Measurements from ENCODE around the gene R3HDM2. TPM values are rescaled to one million over a fixed set of nuclear protein-coding genes. Genes with fewer than 3 reads are reported as not detected.
"Not testable (repeated sequence)": the region's sequence is repeated elsewhere in the genome, so short reads cannot be mapped to it uniquely, and the experiment has no call there.

The R3HDM2 gene
- total and polyA plus RNA-seq, 4 experiments from 2014 or later: 3.9 to 132 (median 71.5) TPM

DNA sequence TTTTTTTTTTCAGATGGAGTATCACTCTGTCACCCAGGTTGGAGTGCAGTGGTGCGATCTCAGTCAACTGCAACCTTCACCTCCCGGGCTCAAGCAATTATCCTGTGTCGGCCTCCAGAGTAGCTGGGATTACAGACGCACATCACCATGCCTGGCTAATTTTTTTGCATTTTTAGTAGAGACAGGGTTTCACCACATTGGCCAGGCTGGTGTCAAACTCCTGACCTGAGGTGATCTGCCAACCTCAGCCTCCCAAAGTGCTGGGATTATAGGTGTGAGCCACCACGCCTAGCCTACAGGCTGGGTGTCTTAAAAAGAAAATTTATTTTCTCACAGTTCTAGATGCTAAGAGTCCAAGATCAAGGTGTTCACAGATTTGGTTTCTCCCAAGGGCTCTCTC is 66.7 kb downstream of the R3HDM2 start:
- H3K4me3 ChIP-seq (ENCODE audit: low read length in 2 of 2); DNase-seq; CTCF ChIA-PET (ENCODE audit: partially characterized antibody); H3K4me3 Mint-ChIP-seq; H3K27me3 ChIP-seq (ENCODE audit: insufficient read depth, low read length); H3K27ac Mint-ChIP-seq; H3K36me3 ChIP-seq (ENCODE audit: insufficient read depth, low read length); intact Hi-C loops (cut with micrococcal nuclease); H3K27me3 Mint-ChIP-seq; H3K9me3 ChIP-seq (ENCODE audit: control insufficient read depth in 1 of 2, low read length in 2 of 2); H3K4me1 Mint-ChIP-seq; H3K4me1 ChIP-seq (ENCODE audit: insufficient read depth, low read length); H3K27ac ChIP-seq (ENCODE audit: low read depth, low read length): not testable (repeated sequence)
- peaks cover 0 to 13% (median 5%) of the 10 kb centered on the region in 8 donors for H3K9me3 Mint-ChIP-seq
- H3K36me3 Mint-ChIP-seq: peaks cover 26 to 30% of the 10 kb centered on the region in 2 donors
- POLR2A ChIA-PET (ENCODE audit: partially characterized antibody): interaction anchor here (0.7 kb wide), 1 partner anchor 275 kb away, joined by 4 read pairs; no protein-coding TSS in a partner anchor

DNA sequence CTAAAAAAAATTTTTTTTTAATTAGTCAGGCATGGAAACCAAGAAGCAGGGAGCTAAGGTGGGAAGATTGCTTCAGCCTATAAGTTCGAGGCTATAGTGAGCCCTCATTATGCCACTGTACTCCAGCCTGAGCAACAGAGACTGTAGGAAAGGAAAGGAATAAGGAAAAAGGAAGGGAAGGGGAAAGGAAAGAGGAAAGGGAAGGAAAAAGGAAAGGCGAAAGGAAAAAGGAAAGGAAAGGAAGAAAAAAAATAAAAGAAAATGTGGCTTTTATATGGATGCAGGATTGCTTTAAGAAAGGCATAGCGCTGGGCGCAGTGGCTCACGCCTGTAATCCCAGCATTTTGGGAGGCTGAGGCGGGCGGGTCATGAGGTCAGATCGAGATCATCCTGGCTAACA is 70.4 kb downstream of the R3HDM2 start:
- Histone ChIP-seq H3K4me1 (ENCODE audit: insufficient read depth, low read length) (no peaks in the 10 kb centered on the region), H3K27ac (ENCODE audit: low read depth, low read length) (no peak overlapping the region), H3K27me3 (ENCODE audit: insufficient read depth, low read length) (no peaks in the 10 kb centered on the region), H3K9me3 (ENCODE audit: control insufficient read depth in 1 of 2, low read length in 2 of 2) (no peaks in the 10 kb centered on the region), H3K36me3 (ENCODE audit: insufficient read depth, low read length) (no peaks in the 10 kb centered on the region), H3K4me3 (ENCODE audit: low read length in 2 of 2) (no peak overlapping the region)
- Mint-ChIP-seq H3K4me1 (peaks cover 0 to 8% (median 1%) of the 10 kb centered on the region in 4 donors), H3K4me3 (no peak overlapping the region), H3K27ac (peak overlapping the region in 1 of 7 donors; percentile 46), H3K36me3 (peaks cover 0 to 20% of the 10 kb centered on the region in 2 donors), H3K27me3 (no peaks in the 10 kb centered on the region), H3K9me3 (no peaks in the 10 kb centered on the region)
- intact Hi-C loops (cut with micrococcal nuclease): no loop called here
- ChIA-PET CTCF (ENCODE audit: partially characterized antibody) (interaction anchor here (1.3 kb wide), 1 partner anchor 723 kb away, joined by 3 read pairs; no protein-coding TSS in a partner anchor), POLR2A (ENCODE audit: partially characterized antibody) (no interaction called here)
- no peak for DNase-seq

DNA sequence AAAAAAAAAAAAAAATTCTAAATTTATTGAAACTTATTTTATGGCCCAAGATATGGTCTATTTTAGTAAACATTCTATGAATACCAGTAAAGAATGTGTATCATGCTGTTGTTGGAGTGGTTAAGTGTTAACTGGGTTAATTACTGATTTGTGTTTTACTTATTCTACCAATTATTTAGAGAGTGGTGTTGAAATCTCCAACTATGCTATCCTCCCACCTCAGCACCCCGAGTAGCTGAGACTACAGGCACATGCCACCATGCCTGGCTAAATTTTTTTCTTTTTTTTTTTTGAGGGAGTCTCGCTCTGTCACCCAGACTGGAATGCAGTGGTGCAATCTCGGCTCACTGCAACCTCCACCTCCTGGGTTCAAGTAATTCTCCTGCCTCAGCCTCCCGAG is 72.2 kb downstream of the R3HDM2 start:
- Mint-ChIP-seq H3K27ac (no peak overlapping the region), H3K4me3 (no peak overlapping the region), H3K36me3 (peaks cover 3 to 20% of the 10 kb centered on the region in 2 donors), H3K4me1 (peaks cover 0 to 10% (median 2%) of the 10 kb centered on the region in 4 donors), H3K9me3 (no peaks in the 10 kb centered on the region), H3K27me3 (no peaks in the 10 kb centered on the region)
- H3K4me1 ChIP-seq (ENCODE audit: insufficient read depth, low read length): no peaks in the 10 kb centered on the region
- POLR2A ChIA-PET (ENCODE audit: partially characterized antibody): interaction anchor here (0.7 kb wide), 1 partner anchor 21 kb away, joined by 3 read pairs; no protein-coding TSS in a partner anchor
- H3K36me3 ChIP-seq (ENCODE audit: insufficient read depth, low read length): no peaks in the 10 kb centered on the region
- no peaks in the 10 kb centered on the region for H3K9me3 ChIP-seq (ENCODE audit: control insufficient read depth in 1 of 2, low read length in 2 of 2)
- H3K4me3 ChIP-seq (ENCODE audit: low read length in 2 of 2): no peak overlapping the region
- intact Hi-C loops (cut with micrococcal nuclease): no loop called here
- no peak for DNase-seq
- no peak overlapping the region for H3K27ac ChIP-seq (ENCODE audit: low read depth, low read length)
- CTCF ChIA-PET (ENCODE audit: partially characterized antibody): no interaction called here
- H3K27me3 ChIP-seq (ENCODE audit: insufficient read depth, low read length): no peaks in the 10 kb centered on the region

DNA sequence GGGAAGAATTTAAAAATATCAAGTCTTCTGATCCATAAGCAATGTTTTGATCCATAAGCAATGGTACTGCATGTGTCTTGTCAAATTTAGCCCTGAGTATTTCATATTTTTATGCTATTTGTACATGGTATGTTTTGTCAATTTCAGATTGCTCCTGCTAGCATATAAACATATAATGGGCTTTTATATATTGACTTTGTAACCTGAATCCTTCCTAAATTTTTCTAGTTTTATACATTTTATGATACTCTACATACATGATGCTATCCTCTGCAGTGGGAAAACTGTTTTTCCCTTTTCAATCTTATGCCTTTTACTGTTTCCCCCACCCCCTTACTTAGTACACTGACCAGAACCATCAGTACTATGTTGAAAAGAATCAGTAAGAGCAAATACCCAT is 75.1 kb downstream of the R3HDM2 start:
- Mint-ChIP-seq H3K27ac (peak overlapping the region in 1 of 7 donors; percentile 30), H3K36me3 (peaks cover 13 to 23% of the 10 kb centered on the region in 2 donors), H3K9me3 (no peaks in the 10 kb centered on the region), H3K4me3 (no peak overlapping the region), H3K4me1 (peaks cover 0 to 5% (median under 1%) of the 10 kb centered on the region in 4 donors), H3K27me3 (no peaks in the 10 kb centered on the region)
- no peaks in the 10 kb centered on the region for H3K4me1 ChIP-seq (ENCODE audit: insufficient read depth, low read length)
- H3K27me3 ChIP-seq (ENCODE audit: insufficient read depth, low read length): no peaks in the 10 kb centered on the region
- no peak for DNase-seq
- POLR2A ChIA-PET (ENCODE audit: partially characterized antibody): interaction anchor here (0.6 kb wide), 1 partner anchor 23 kb away, joined by 3 read pairs; no protein-coding TSS in a partner anchor
- no peaks in the 10 kb centered on the region for H3K9me3 ChIP-seq (ENCODE audit: control insufficient read depth in 1 of 2, low read length in 2 of 2)
- no peak overlapping the region for H3K27ac ChIP-seq (ENCODE audit: low read depth, low read length)
- H3K4me3 ChIP-seq (ENCODE audit: low read length in 2 of 2): no peak overlapping the region
- H3K36me3 ChIP-seq (ENCODE audit: insufficient read depth, low read length): no peaks in the 10 kb centered on the region
- intact Hi-C loops (cut with micrococcal nuclease): no loop called here
- CTCF ChIA-PET (ENCODE audit: partially characterized antibody): no interaction called here

DNA sequence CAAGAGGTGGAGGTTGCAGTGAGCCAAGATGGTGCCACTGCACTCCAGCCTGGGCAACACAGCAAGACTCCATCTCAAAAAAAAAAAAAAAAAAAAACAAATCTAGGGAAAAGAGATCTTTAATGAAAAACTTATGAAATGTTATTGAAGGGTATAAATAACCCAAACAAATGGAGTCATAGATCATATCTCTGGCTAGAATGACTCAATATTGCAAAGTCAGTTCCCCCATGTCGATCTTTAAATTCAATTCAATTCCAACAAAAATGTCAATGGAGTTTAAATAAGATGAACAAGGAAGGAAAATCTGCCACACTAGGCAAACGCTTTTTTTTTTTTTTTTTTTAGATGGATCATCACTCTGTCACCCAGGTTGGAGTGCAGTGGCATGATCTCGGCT is 78.7 kb downstream of the R3HDM2 start:
- Histone ChIP-seq H3K27me3 (ENCODE audit: insufficient read depth, low read length) (no peaks in the 10 kb centered on the region), H3K4me3 (ENCODE audit: low read length in 2 of 2) (no peak overlapping the region), H3K36me3 (ENCODE audit: insufficient read depth, low read length) (no peaks in the 10 kb centered on the region), H3K27ac (ENCODE audit: low read depth, low read length) (no peak overlapping the region), H3K9me3 (ENCODE audit: control insufficient read depth in 1 of 2, low read length in 2 of 2) (no peaks in the 10 kb centered on the region), H3K4me1 (ENCODE audit: insufficient read depth, low read length) (no peaks in the 10 kb centered on the region)
- intact Hi-C loops (cut with micrococcal nuclease): no loop called here
- peaks cover 21 to 25% of the 10 kb centered on the region in 2 donors for H3K36me3 Mint-ChIP-seq
- H3K27me3 Mint-ChIP-seq: no peaks in the 10 kb centered on the region
- POLR2A ChIA-PET (ENCODE audit: partially characterized antibody): no interaction called here
- H3K4me3 Mint-ChIP-seq: no peak overlapping the region
- CTCF ChIA-PET (ENCODE audit: partially characterized antibody): interaction anchor here (1.1 to 1.2 kb wide), 3 partner anchors 9 to 230 kb away, joined by 3 to 4 read pairs (median 4); no protein-coding TSS in a partner anchor
- DNase-seq: no peak
- peaks cover 0 to 3% (median under 1%) of the 10 kb centered on the region in 4 donors for H3K4me1 Mint-ChIP-seq
- H3K27ac Mint-ChIP-seq: no peak overlapping the region
- H3K9me3 Mint-ChIP-seq: no peaks in the 10 kb centered on the region

DNA sequence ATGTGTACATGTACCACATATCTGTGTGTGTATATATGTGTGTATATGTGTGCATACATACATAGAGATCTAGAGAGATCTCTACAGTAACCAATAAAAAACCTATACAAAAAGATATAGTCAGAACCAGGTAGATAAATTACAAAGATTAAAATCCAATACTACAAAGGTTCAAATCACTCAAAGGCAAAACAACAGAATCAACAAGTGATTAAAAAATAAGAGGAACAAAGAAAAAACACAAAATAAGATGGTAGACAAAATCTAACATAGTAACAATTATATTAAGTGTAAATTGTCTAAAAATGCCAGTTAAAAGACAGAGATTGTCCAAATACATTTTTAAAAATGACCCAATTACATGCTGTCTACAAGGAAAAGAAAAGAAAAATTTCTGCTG is 83.6 kb downstream of the R3HDM2 start:
- Histone ChIP-seq H3K4me3 (ENCODE audit: low read length in 2 of 2) (no peak overlapping the region), H3K27ac (ENCODE audit: low read depth, low read length) (no peak overlapping the region), H3K36me3 (ENCODE audit: insufficient read depth, low read length) (no peaks in the 10 kb centered on the region), H3K9me3 (ENCODE audit: control insufficient read depth in 1 of 2, low read length in 2 of 2) (no peaks in the 10 kb centered on the region), H3K27me3 (ENCODE audit: insufficient read depth, low read length) (no peaks in the 10 kb centered on the region), H3K4me1 (ENCODE audit: insufficient read depth, low read length) (no peaks in the 10 kb centered on the region)
- intact Hi-C loops (cut with micrococcal nuclease): no loop called here
- no peak overlapping the region for H3K4me3 Mint-ChIP-seq
- no peaks in the 10 kb centered on the region for H3K9me3 Mint-ChIP-seq
- ChIA-PET POLR2A (ENCODE audit: partially characterized antibody) (no interaction called here), CTCF (ENCODE audit: partially characterized antibody) (no interaction called here)
- H3K27ac Mint-ChIP-seq: peak overlapping the region in 1 of 7 donors; percentile 66
- H3K36me3 Mint-ChIP-seq: peaks cover 33 to 46% of the 10 kb centered on the region in 2 donors
- H3K27me3 Mint-ChIP-seq: no peaks in the 10 kb centered on the region
- no peak for DNase-seq
- peaks cover 5 to 15% (median 6%) of the 10 kb centered on the region in 4 donors for H3K4me1 Mint-ChIP-seq

DNA sequence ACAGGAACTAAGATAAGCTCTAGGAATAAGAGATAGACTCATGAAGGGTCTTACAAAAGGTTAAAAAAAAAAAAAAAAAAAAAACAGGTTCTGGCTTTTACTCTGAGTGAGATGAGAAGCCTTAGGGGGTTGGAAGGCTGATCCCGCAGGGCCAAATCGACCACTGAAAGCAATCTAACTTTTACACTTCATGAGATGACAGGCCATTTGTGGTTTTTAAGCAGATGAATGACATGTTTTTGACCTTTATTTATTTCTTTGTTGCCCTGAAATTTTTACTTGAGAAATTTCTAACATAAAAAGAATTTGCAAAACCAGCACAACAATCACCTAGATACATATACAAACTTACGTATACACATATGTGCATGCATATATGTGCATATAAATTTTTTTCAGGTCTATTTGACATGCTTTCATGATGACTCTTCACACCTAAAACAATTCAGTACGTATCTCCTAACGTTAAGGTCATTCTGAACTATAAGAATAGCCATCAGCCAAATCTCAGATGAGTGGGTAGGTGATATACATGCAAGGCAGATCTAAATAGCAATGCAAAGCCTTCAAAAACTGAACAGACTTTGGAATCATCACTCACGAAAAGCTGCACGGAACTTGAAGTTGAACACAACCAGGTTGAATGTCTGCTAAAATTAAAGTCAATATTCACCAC is 87.0 kb downstream of the R3HDM2 start:
- no peak overlapping the region for H3K4me3 Mint-ChIP-seq
- Histone ChIP-seq H3K4me1 (ENCODE audit: insufficient read depth, low read length) (no peaks in the 10 kb centered on the region), H3K27me3 (ENCODE audit: insufficient read depth, low read length) (no peaks in the 10 kb centered on the region), H3K4me3 (ENCODE audit: low read length in 2 of 2) (no peak overlapping the region), H3K36me3 (ENCODE audit: insufficient read depth, low read length) (no peaks in the 10 kb centered on the region), H3K27ac (ENCODE audit: low read depth, low read length) (no peak overlapping the region), H3K9me3 (ENCODE audit: control insufficient read depth in 1 of 2, low read length in 2 of 2) (no peaks in the 10 kb centered on the region)
- ChIA-PET CTCF (ENCODE audit: partially characterized antibody) (no interaction called here), POLR2A (ENCODE audit: partially characterized antibody) (no interaction called here)
- H3K27ac Mint-ChIP-seq: no peak overlapping the region
- H3K4me1 Mint-ChIP-seq: peaks cover 5 to 21% (median 10%) of the 10 kb centered on the region in 4 donors
- H3K36me3 Mint-ChIP-seq: peaks cover 36 to 49% of the 10 kb centered on the region in 2 donors
- intact Hi-C loops (cut with micrococcal nuclease): no loop called here
- no peak for DNase-seq
- H3K9me3 Mint-ChIP-seq: no peaks in the 10 kb centered on the region
- no peaks in the 10 kb centered on the region for H3K27me3 Mint-ChIP-seq
